ENCODE data around the gene POLR1E. TPM values are rescaled to one million over a fixed set of nuclear protein-coding genes. Genes with fewer than 3 reads are reported as not detected.
"Not testable (repeated sequence)": the region's sequence is repeated elsewhere in the genome, so short reads cannot be mapped to it uniquely, and the experiment has no call there.

POLR1E gene
- total RNA-seq, 1 experiment from 2014 or later, result 45.8 TPM

DNA sequence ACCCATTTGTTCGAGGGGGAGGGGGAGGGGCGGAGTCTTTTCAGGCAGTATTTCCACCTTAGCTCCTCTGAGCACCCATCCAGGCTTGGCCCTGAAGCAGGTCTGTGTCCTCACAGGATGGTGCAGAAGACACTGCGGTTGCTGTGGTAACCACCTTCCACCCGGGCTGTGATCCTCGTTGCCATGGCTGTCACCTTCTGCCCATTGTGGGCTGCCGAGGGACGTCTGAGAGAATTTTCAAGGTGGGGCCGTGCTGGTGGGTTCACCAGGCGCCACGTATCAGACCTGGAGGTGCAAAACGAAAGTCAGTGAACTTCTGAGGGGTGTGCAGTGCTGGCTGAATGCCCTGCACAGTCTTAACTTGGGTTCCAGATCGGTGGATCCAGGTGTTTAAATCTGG lies 26.7 kb downstream of the POLR1E start:
- Histone ChIP-seq H3K4ac (ENCODE audit: low read depth, low read length) (no peak overlapping the region), H2BK15ac (ENCODE audit: low read depth, low read length) (no peak overlapping the region), H3K9ac (ENCODE audit: extremely low read depth, insufficient read length, low read length) (no peak overlapping the region), H3K79me2 (ENCODE audit: insufficient read depth, low read length) (no peaks in the 10 kb centered on the region), H3K18ac (ENCODE audit: insufficient read length, low read depth, low read length) (no peak overlapping the region), H2BK5ac (ENCODE audit: insufficient read length, low read length) (no peak overlapping the region), H4K20me1 (ENCODE audit: control insufficient read depth, insufficient read depth, insufficient read length) (no peaks in the 10 kb centered on the region), H3K23ac (ENCODE audit: insufficient read length, low read depth, low read length) (no peak overlapping the region), H3K4me2 (ENCODE audit: insufficient read depth, insufficient read length, low read length) (no peak overlapping the region), H4K8ac (replicated peaks; ENCODE audit: insufficient read length, low read depth, low read length) (no peak overlapping the region), H4K5ac (ENCODE audit: insufficient read length, low read depth, low read length) (no peak overlapping the region), H3K56ac (ENCODE audit: insufficient read length, low read depth, low read length) (no peak overlapping the region), H2BK120ac (ENCODE audit: low read depth, low read length, poor library complexity, severe bottlenecking) (no peak overlapping the region), H4K91ac (ENCODE audit: insufficient read length, low read depth, low read length) (no peak overlapping the region), H3K79me1 (ENCODE audit: insufficient read depth, low read depth, low read length, poor library complexity, severe bottlenecking) (no peaks in the 10 kb centered on the region), H3K9me3 (ENCODE audit: control insufficient read depth, low read depth, low read length) (no peaks in the 10 kb centered on the region), H3K14ac (ENCODE audit: insufficient read depth, low read length) (no peak overlapping the region), H2AFZ (ENCODE audit: low read length) (no peak overlapping the region), H3K27ac (ENCODE audit: insufficient read length, low read depth, low read length) (no peak overlapping the region), H3K27me3 (ENCODE audit: insufficient read depth, low read length) (no peaks in the 10 kb centered on the region), H3K23me2 (ENCODE audit: insufficient read length, low read depth, low read length, poor library complexity, severe bottlenecking) (no peaks in the 10 kb centered on the region), H3T11ph (ENCODE audit: low read length) (no peak overlapping the region), H2BK20ac (ENCODE audit: low read depth, low read length, poor library complexity, severe bottlenecking) (no peak overlapping the region), H2BK12ac (ENCODE audit: insufficient read length, low read depth, low read length) (no peak overlapping the region), H3K4me1 (ENCODE audit: insufficient read depth, low read length) (no peaks in the 10 kb centered on the region), H2AK5ac (ENCODE audit: insufficient read length, low read length) (no peak overlapping the region)
- DNase-seq, result no peak
- Mint-ChIP-seq H3K36me3 (ENCODE audit: insufficient read depth in 1 of 3, low read depth in 3 of 3) (peaks cover 8 to 18% (median 12%) of the 10 kb centered on the region in 3 experiments; a peak in 6 of 7 replicates), H3K27me3 (ENCODE audit: low read depth) (no peaks in the 10 kb centered on the region; the same call in 1 of the 2 replicates), H3K9me3 (no peaks in the 10 kb centered on the region; a peak in 1 of 5 replicates), H3K4me3 (no peak overlapping the region), H3K27ac (peak overlapping the region in 1 of 3 experiments; percentile 23; a peak in 3 of 7 replicates), H3K4me1 (0 out of 4 replicates have a peak, but pooled peaks cover 2% of the 10 kb centered on the region in 2 experiments)
- TF ChIP-seq, protein P1, sequence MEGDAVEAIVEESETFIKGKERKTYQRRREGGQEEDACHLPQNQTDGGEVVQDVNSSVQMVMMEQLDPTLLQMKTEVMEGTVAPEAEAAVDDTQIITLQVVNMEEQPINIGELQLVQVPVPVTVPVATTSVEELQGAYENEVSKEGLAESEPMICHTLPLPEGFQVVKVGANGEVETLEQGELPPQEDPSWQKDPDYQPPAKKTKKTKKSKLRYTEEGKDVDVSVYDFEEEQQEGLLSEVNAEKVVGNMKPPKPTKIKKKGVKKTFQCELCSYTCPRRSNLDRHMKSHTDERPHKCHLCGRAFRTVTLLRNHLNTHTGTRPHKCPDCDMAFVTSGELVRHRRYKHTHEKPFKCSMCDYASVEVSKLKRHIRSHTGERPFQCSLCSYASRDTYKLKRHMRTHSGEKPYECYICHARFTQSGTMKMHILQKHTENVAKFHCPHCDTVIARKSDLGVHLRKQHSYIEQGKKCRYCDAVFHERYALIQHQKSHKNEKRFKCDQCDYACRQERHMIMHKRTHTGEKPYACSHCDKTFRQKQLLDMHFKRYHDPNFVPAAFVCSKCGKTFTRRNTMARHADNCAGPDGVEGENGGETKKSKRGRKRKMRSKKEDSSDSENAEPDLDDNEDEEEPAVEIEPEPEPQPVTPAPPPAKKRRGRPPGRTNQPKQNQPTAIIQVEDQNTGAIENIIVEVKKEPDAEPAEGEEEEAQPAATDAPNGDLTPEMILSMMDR (conservative IDR thresholded peaks at IDR 0.05), result no peak
- no CpG with 5 or more reads among the region's 12 CpGs for WGBS (ENCODE audit: extremely low coverage, insufficient read length, low lambda C conversion rate)

DNA sequence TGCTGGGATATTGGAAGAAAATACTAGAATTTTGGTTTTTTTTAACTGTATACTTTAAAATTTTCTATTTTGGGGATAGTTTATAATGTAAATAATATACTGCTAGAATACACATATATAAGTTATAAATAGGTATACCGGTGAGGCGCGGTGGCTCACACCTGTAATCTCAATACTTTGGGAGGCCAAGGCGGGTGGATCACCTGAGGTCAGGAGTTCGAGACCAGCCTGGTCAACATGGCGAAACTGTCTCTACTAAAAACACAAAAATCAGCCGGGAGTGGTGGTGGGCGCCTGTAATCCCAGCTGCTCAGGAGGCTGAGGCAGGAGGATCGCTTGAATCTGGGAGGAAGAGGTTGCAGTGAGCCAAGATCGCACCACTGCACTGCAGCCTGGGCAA lies 28.7 kb downstream of the POLR1E start:
- H3K14ac ChIP-seq (ENCODE audit: insufficient read depth, low read length); H2BK12ac ChIP-seq (ENCODE audit: insufficient read length, low read depth, low read length); H3K4me1 ChIP-seq (ENCODE audit: insufficient read depth, low read length); H3K18ac ChIP-seq (ENCODE audit: insufficient read length, low read depth, low read length); H3K23me2 ChIP-seq (ENCODE audit: insufficient read length, low read depth, low read length, poor library complexity, severe bottlenecking); H4K8ac ChIP-seq (replicated peaks; ENCODE audit: insufficient read length, low read depth, low read length); H2AK5ac ChIP-seq (ENCODE audit: insufficient read length, low read length); H3K9me3 Mint-ChIP-seq; H2BK15ac ChIP-seq (ENCODE audit: low read depth, low read length); H3K4me1 Mint-ChIP-seq; H2BK120ac ChIP-seq (ENCODE audit: low read depth, low read length, poor library complexity, severe bottlenecking); H3K56ac ChIP-seq (ENCODE audit: insufficient read length, low read depth, low read length); H3K79me2 ChIP-seq (ENCODE audit: insufficient read depth, low read length); H3K9ac ChIP-seq (ENCODE audit: extremely low read depth, insufficient read length, low read length); H3K23ac ChIP-seq (ENCODE audit: insufficient read length, low read depth, low read length); H4K91ac ChIP-seq (ENCODE audit: insufficient read length, low read depth, low read length); H3T11ph ChIP-seq (ENCODE audit: low read length); H3K79me1 ChIP-seq (ENCODE audit: insufficient read depth, low read depth, low read length, poor library complexity, severe bottlenecking); H3K27ac ChIP-seq (ENCODE audit: insufficient read length, low read depth, low read length); H4K20me1 ChIP-seq (ENCODE audit: control insufficient read depth, insufficient read depth, insufficient read length); H3K27ac Mint-ChIP-seq; H3K4me3 Mint-ChIP-seq; H4K5ac ChIP-seq (ENCODE audit: insufficient read length, low read depth, low read length); H3K9me3 ChIP-seq (ENCODE audit: control insufficient read depth, low read depth, low read length); H2BK5ac ChIP-seq (ENCODE audit: insufficient read length, low read length); H2AFZ ChIP-seq (ENCODE audit: low read length); H3K4ac ChIP-seq (ENCODE audit: low read depth, low read length); H3K4me2 ChIP-seq (ENCODE audit: insufficient read depth, insufficient read length, low read length); DNase-seq; H3K27me3 Mint-ChIP-seq (ENCODE audit: low read depth); H3K27me3 ChIP-seq (ENCODE audit: insufficient read depth, low read length); H2BK20ac ChIP-seq (ENCODE audit: low read depth, low read length, poor library complexity, severe bottlenecking): not testable (repeated sequence)
- H3K36me3 Mint-ChIP-seq (ENCODE audit: insufficient read depth in 1 of 3, low read depth in 3 of 3), result peaks cover 7 to 26% (median 18%) of the 10 kb centered on the region in 3 experiments
- no CpG with 5 or more reads among the region's 10 CpGs for WGBS (ENCODE audit: extremely low coverage, insufficient read length, low lambda C conversion rate)
